ENCODE results near the gene PBRM1. TPM values are rescaled to one million over a fixed set of nuclear protein-coding genes. Genes with fewer than 3 reads are reported as not detected.
A peak's percentile ranks its signal among the peaks of the same experiment; 100 is the strongest.

PBRM1 gene
- total RNA-seq, 1 donor from 2014 or later, result 116 TPM

- peaks cover 52% of the 10 kb centered on the region for H3K79me2 ChIP-seq (ENCODE audit: low read depth)
- Mint-ChIP-seq H3K27me3 (ENCODE audit: insufficient read depth, low read depth) (no peaks in the 10 kb centered on the region), H3K9me3 (no peaks in the 10 kb centered on the region), H3K4me1 (no peaks in the 10 kb centered on the region), H3K27ac (no peak overlapping the region), H3K36me3 (peaks cover 25% of the 10 kb centered on the region), H3K4me3 (no peak overlapping the region)
- peaks cover 6% of the 10 kb centered on the region for H3K36me3 ChIP-seq
- H3K27me3 ChIP-seq, result no peaks in the 10 kb centered on the region
- peaks cover 4% of the 10 kb centered on the region for H4K20me1 ChIP-seq (ENCODE audit: low read depth)
- no peaks in the 10 kb centered on the region for H3K9me3 ChIP-seq (ENCODE audit: low read depth)
- peak overlapping the region; percentile 15 for H3K9ac ChIP-seq
- no peaks in the 10 kb centered on the region for H3K4me1 ChIP-seq
- H3K4me2 ChIP-seq, result no peak overlapping the region
- TF ChIP-seq CTCF (IDR thresholded peaks at IDR 0.05) (no peak), EZH2 (IDR thresholded peaks at IDR 0.05) (no peak), EZH2phosphoT487 (IDR thresholded peaks at IDR 0.05) (no peak)
- DNase-seq (ENCODE audit: low spot score), result no peak
- no peak overlapping the region for H3K4me3 ChIP-seq
- no peak overlapping the region for H3K27ac ChIP-seq
- H3F3A ChIP-seq (ENCODE audit: low read depth), result peaks cover 4% of the 10 kb centered on the region
- H2AFZ ChIP-seq (replicated peaks), result no peak overlapping the region
Measured at GRCh38 chr3:52670621-52671521, 14.8 kb downstream of the PBRM1 start.

GRCh38 chr3:52663098-52663497 lies 22.6 kb downstream of the PBRM1 start:
- Histone ChIP-seq H3K4me2 (no peak overlapping the region), H3K4me1 (no peaks in the 10 kb centered on the region), H3K9me3 (ENCODE audit: low read depth) (no peaks in the 10 kb centered on the region), H3K9ac (no peak overlapping the region), H3K79me2 (ENCODE audit: low read depth) (no peaks in the 10 kb centered on the region), H4K20me1 (ENCODE audit: low read depth) (no peaks in the 10 kb centered on the region), H3K27me3 (no peaks in the 10 kb centered on the region), H3K36me3 (peaks cover 5% of the 10 kb centered on the region), H3K27ac (no peak overlapping the region), H3K4me3 (no peak overlapping the region), H2AFZ (replicated peaks) (no peak overlapping the region), H3F3A (ENCODE audit: low read depth) (no peaks in the 10 kb centered on the region)
- Mint-ChIP-seq H3K4me1 (no peaks in the 10 kb centered on the region), H3K36me3 (peaks cover 28% of the 10 kb centered on the region), H3K27me3 (ENCODE audit: insufficient read depth, low read depth) (no peaks in the 10 kb centered on the region), H3K9me3 (no peaks in the 10 kb centered on the region), H3K27ac (no peak overlapping the region), H3K4me3 (no peak overlapping the region)
- TF ChIP-seq EZH2phosphoT487 (IDR thresholded peaks at IDR 0.05) (no peak), CTCF (IDR thresholded peaks at IDR 0.05) (no peak), EZH2 (IDR thresholded peaks at IDR 0.05) (no peak)
- DNase-seq (ENCODE audit: low spot score), result no peak

DNA sequence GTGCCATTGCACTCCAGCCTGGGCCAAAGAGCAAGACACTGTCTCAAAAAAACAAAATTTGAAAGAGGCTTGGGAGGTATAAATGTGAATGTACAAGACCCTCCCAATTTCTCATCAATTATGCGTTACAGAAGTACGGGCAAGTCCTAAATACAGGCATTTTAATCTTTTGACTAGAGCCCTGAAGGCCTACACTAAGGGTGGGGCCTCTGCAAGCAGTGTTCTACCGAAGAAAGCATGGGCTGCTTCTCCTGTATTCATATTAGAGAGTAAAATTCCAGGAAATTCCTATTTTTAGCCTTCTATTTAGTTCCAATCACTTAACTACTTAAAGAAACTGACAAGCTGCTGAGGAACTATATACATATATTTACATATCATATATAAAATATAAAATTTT lies 25.7 kb downstream of the PBRM1 start:
- DNase-seq (ENCODE audit: low spot score), result no peak
- H3K27ac Mint-ChIP-seq, result no peak overlapping the region
- H2AFZ ChIP-seq (replicated peaks), result no peak overlapping the region
- no peak overlapping the region for H3K4me3 ChIP-seq
- H3K27me3 ChIP-seq, result no peaks in the 10 kb centered on the region
- no peaks in the 10 kb centered on the region for H3K9me3 ChIP-seq (ENCODE audit: low read depth)
- H3K9me3 Mint-ChIP-seq, result no peaks in the 10 kb centered on the region
- H3K9ac ChIP-seq, result no peak overlapping the region
- H3K36me3 ChIP-seq, result peaks cover 10% of the 10 kb centered on the region
- H3F3A ChIP-seq (ENCODE audit: low read depth), result no peaks in the 10 kb centered on the region
- no peaks in the 10 kb centered on the region for H4K20me1 ChIP-seq (ENCODE audit: low read depth)
- peaks cover 30% of the 10 kb centered on the region for H3K36me3 Mint-ChIP-seq
- H3K27me3 Mint-ChIP-seq (ENCODE audit: insufficient read depth, low read depth), result no peaks in the 10 kb centered on the region
- no peak overlapping the region for H3K4me2 ChIP-seq
- no peaks in the 10 kb centered on the region for H3K4me1 Mint-ChIP-seq
- H3K79me2 ChIP-seq (ENCODE audit: low read depth), result no peaks in the 10 kb centered on the region
- TF ChIP-seq CTCF (IDR thresholded peaks at IDR 0.05), result no peak
- TF ChIP-seq EZH2 (IDR thresholded peaks at IDR 0.05), result no peak
- TF ChIP-seq EZH2phosphoT487 (IDR thresholded peaks at IDR 0.05), result no peak
- no peaks in the 10 kb centered on the region for H3K4me1 ChIP-seq
- no peak overlapping the region for H3K27ac ChIP-seq
- H3K4me3 Mint-ChIP-seq, result no peak overlapping the region

Data from neural progenitor cell (in vitro differentiated cells).